ENCODE measurements around the gene ZNF197. TPM values are rescaled to one million over a fixed set of nuclear protein-coding genes. Genes with fewer than 3 reads are reported as not detected.
A peak's percentile ranks its signal among the peaks of the same experiment; 100 is the strongest.

The ZNF197 gene
- total RNA-seq, 1 experiment from 2014 or later, result 16.4 TPM

DNA sequence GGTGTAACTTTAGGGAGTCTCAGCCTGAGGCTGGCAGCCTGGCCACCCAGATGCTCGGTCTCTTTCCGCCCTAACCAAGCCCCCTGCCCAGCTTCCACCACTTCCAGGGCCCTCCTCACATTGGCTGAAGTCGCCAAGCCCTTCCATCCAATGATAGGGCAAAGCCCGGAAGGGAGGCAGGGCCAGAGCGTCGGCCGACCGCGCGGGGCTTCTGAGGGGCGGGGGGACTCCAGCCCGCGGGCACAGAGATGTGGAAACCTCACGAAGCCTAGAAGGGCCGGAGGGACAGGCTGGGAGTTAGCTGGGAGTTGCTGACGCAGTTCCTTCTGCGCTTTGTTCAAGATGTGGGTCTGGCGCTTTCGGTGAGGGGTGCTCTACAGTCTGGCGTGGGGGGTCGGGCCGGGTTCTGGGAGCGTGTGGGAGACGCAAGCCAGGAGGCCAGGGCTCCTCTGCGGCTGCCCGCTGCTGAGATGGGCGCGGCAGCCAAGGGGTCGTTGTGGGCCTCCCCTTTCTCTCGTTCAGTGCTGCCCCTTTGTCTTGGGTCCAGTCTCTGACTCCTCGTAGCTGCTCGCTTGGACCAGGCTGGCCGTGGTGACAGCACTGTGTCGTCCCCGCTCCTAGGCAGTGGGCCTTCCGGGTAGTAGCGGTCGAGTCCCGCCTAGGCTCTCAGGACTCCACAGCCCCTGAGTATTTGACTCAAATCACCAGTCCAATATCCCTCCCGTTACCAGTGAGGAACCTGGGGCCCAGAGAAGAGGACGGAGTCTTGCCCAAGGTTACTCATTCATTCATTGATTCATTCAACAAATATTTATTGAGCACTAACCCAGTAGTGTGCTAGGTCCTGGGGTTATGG, 40.0 kb upstream of the ZNF197 start, which contains the start of gene ZNF660 (continued):
- TF ChIP-seq, protein P1, sequence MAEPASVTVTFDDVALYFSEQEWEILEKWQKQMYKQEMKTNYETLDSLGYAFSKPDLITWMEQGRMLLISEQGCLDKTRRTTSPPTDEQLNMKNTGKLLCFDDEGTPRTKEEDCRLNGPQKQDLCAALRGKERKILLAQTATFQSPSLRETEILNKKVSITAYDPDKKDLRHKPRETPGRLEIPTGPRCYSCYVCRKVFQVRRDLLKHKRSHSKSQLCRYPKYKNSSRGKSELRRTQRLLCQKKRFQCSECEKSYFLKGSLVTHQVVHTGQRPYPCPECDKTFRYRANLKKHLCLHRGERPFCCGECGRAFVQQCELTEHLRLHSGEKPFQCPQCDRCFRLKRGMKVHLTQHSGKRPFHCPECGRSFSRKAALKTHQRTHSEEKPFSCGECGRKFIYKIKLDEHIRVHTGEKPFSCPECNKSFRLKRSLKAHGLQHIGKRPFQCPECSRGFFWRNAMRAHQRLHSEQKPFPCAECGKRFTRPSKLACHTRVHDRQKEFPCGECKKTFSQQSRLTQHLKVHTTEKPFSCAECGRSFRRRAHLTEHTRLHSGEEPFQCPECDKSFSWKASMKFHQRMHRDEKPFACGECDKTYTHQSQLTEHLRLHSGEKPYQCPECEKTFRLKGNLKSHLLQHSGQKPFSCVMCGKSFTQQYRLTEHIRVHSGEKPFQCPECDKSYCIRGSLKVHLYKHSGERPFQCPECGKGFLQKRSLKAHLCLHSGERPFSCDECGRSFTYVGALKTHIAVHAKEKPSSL (CRISPR knock-in tag; conservative IDR thresholded peaks at IDR 0.05), result no peak
- TF ChIP-seq NFATC4 (CRISPR knock-in tag; IDR thresholded peaks at IDR 0.05), result no peak
- TF ChIP-seq ELF4 (CRISPR knock-in tag; IDR thresholded peaks at IDR 0.05; ENCODE audit: low read depth), result no peak
- TF ChIP-seq, protein P2, sequence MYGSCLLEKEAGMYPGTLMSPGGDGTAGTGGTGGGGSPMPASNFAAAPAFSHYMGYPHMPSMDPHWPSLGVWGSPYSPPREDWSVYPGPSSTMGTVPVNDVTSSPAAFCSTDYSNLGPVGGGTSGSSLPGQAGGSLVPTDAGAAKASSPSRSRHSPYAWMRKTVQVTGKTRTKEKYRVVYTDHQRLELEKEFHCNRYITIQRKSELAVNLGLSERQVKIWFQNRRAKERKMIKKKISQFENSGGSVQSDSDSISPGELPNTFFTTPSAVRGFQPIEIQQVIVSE (CRISPR knock-in tag; IDR thresholded peaks at IDR 0.05; ENCODE audit: borderline replicate concordance), result no peak
- TF ChIP-seq NR2C2 (CRISPR knock-in tag; IDR thresholded peaks at IDR 0.05), result no peak
- TF ChIP-seq, protein P3, sequence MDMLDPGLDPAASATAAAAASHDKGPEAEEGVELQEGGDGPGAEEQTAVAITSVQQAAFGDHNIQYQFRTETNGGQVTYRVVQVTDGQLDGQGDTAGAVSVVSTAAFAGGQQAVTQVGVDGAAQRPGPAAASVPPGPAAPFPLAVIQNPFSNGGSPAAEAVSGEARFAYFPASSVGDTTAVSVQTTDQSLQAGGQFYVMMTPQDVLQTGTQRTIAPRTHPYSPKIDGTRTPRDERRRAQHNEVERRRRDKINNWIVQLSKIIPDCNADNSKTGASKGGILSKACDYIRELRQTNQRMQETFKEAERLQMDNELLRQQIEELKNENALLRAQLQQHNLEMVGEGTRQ (CRISPR knock-in tag; IDR thresholded peaks at IDR 0.05), result no peak
- TF ChIP-seq, protein P4, sequence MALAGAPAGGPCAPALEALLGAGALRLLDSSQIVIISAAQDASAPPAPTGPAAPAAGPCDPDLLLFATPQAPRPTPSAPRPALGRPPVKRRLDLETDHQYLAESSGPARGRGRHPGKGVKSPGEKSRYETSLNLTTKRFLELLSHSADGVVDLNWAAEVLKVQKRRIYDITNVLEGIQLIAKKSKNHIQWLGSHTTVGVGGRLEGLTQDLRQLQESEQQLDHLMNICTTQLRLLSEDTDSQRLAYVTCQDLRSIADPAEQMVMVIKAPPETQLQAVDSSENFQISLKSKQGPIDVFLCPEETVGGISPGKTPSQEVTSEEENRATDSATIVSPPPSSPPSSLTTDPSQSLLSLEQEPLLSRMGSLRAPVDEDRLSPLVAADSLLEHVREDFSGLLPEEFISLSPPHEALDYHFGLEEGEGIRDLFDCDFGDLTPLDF (CRISPR knock-in tag; IDR thresholded peaks at IDR 0.05), result no peak
- TF ChIP-seq ZNF317 (CRISPR knock-in tag; IDR thresholded peaks at IDR 0.05; ENCODE audit: borderline replicate concordance, low read depth), result no peak
- TF ChIP-seq, protein P5, sequence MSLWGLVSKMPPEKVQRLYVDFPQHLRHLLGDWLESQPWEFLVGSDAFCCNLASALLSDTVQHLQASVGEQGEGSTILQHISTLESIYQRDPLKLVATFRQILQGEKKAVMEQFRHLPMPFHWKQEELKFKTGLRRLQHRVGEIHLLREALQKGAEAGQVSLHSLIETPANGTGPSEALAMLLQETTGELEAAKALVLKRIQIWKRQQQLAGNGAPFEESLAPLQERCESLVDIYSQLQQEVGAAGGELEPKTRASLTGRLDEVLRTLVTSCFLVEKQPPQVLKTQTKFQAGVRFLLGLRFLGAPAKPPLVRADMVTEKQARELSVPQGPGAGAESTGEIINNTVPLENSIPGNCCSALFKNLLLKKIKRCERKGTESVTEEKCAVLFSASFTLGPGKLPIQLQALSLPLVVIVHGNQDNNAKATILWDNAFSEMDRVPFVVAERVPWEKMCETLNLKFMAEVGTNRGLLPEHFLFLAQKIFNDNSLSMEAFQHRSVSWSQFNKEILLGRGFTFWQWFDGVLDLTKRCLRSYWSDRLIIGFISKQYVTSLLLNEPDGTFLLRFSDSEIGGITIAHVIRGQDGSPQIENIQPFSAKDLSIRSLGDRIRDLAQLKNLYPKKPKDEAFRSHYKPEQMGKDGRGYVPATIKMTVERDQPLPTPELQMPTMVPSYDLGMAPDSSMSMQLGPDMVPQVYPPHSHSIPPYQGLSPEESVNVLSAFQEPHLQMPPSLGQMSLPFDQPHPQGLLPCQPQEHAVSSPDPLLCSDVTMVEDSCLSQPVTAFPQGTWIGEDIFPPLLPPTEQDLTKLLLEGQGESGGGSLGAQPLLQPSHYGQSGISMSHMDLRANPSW (CRISPR knock-in tag; conservative IDR thresholded peaks at IDR 0.05; ENCODE audit: low read depth), result no peak
- peak; percentile 86; the same call in 1 of the 2 replicates for TF ChIP-seq CREM (CRISPR knock-in tag; IDR thresholded peaks at IDR 0.05)
- TF ChIP-seq, protein P6, sequence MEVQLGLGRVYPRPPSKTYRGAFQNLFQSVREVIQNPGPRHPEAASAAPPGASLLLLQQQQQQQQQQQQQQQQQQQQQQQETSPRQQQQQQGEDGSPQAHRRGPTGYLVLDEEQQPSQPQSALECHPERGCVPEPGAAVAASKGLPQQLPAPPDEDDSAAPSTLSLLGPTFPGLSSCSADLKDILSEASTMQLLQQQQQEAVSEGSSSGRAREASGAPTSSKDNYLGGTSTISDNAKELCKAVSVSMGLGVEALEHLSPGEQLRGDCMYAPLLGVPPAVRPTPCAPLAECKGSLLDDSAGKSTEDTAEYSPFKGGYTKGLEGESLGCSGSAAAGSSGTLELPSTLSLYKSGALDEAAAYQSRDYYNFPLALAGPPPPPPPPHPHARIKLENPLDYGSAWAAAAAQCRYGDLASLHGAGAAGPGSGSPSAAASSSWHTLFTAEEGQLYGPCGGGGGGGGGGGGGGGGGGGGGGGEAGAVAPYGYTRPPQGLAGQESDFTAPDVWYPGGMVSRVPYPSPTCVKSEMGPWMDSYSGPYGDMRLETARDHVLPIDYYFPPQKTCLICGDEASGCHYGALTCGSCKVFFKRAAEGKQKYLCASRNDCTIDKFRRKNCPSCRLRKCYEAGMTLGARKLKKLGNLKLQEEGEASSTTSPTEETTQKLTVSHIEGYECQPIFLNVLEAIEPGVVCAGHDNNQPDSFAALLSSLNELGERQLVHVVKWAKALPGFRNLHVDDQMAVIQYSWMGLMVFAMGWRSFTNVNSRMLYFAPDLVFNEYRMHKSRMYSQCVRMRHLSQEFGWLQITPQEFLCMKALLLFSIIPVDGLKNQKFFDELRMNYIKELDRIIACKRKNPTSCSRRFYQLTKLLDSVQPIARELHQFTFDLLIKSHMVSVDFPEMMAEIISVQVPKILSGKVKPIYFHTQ (CRISPR knock-in tag; IDR thresholded peaks at IDR 0.05), result no peak; the same call in 1 of the 2 replicates
- no peak for TF ChIP-seq ZNF232 (CRISPR knock-in tag; IDR thresholded peaks at IDR 0.05)
- TF ChIP-seq CBFB (CRISPR knock-in tag; IDR thresholded peaks at IDR 0.05; ENCODE audit: low read depth), result peak; percentile 68; the same call in 1 of the 2 replicates
- TF ChIP-seq, protein P7, sequence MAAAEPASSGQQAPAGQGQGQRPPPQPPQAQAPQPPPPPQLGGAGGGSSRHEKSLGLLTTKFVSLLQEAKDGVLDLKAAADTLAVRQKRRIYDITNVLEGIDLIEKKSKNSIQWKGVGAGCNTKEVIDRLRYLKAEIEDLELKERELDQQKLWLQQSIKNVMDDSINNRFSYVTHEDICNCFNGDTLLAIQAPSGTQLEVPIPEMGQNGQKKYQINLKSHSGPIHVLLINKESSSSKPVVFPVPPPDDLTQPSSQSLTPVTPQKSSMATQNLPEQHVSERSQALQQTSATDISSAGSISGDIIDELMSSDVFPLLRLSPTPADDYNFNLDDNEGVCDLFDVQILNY (CRISPR knock-in tag; IDR thresholded peaks at IDR 0.05), result no peak
- TF ChIP-seq, protein P8, sequence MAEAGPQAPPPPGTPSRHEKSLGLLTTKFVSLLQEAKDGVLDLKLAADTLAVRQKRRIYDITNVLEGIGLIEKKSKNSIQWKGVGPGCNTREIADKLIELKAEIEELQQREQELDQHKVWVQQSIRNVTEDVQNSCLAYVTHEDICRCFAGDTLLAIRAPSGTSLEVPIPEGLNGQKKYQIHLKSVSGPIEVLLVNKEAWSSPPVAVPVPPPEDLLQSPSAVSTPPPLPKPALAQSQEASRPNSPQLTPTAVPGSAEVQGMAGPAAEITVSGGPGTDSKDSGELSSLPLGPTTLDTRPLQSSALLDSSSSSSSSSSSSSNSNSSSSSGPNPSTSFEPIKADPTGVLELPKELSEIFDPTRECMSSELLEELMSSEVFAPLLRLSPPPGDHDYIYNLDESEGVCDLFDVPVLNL (CRISPR knock-in tag; IDR thresholded peaks at IDR 0.05; ENCODE audit: borderline replicate concordance, low read depth), result no peak
- no peak for TF ChIP-seq OVOL2 (CRISPR knock-in tag; IDR thresholded peaks at IDR 0.05; ENCODE audit: borderline replicate concordance)
- TF ChIP-seq NFE2L1 (CRISPR knock-in tag; IDR thresholded peaks at IDR 0.05), result no peak
- TF ChIP-seq ESRRA (CRISPR knock-in tag; IDR thresholded peaks at IDR 0.05; ENCODE audit: borderline replicate concordance), result 0 out of 2 replicates have a peak, but pooled peaks have one; percentile 40
- no peak for TF ChIP-seq FOXK1 (CRISPR knock-in tag; IDR thresholded peaks at IDR 0.05)
- TF ChIP-seq, protein P9, sequence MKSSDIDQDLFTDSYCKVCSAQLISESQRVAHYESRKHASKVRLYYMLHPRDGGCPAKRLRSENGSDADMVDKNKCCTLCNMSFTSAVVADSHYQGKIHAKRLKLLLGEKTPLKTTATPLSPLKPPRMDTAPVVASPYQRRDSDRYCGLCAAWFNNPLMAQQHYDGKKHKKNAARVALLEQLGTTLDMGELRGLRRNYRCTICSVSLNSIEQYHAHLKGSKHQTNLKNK (CRISPR knock-in tag; IDR thresholded peaks at IDR 0.05), result no peak

Measured in WTC11 (cell line).